GM12875 (cell line): ENCODE measurements around the gene TMSB10.
"Not testable (repeated sequence)": the region's sequence is repeated elsewhere in the genome, so short reads cannot be mapped to it uniquely, and the experiment has no call there.

Source experiments
- H3K4me3 ChIP-seq: one replicate; pipeline ENCODE4 v1.5.1; 2011; ENCODE audit warnings: low read depth, low read length, control low read depth
- CTCF ChIP-seq: IDR thresholded peaks from 2 replicates; pipeline ENCODE4 v1.5.1; 2011; ENCODE audit warnings: low read depth, mild to moderate bottlenecking, control low read depth, inconsistent platforms, low read length, moderate library complexity, borderline replicate concordance; ENCODE audit not compliant: insufficient read depth

TMSB10 gene

DNA sequence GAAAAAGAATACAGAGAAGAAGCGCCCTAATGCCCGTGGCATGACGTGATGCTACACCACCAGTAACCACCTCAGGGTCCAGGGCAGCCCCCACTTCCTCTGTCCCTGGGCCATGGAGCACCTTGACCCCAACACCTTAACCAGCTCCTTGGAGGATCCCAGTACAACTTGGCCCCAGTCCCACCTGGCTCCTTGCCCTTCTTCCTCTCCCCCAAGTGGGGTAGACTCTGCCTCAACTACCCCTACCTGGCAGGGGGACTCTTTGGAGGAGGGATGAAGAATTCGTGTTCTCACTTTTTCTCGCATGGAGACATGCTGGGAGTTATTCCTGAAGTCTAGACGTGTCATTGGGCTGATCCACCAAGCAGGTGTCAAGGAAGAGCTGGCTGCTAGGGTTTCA, 43.5 kb upstream of the TMSB10 start:
- TF ChIP-seq CTCF = no peak
- no peak overlapping the region for H3K4me3 ChIP-seq

DNA sequence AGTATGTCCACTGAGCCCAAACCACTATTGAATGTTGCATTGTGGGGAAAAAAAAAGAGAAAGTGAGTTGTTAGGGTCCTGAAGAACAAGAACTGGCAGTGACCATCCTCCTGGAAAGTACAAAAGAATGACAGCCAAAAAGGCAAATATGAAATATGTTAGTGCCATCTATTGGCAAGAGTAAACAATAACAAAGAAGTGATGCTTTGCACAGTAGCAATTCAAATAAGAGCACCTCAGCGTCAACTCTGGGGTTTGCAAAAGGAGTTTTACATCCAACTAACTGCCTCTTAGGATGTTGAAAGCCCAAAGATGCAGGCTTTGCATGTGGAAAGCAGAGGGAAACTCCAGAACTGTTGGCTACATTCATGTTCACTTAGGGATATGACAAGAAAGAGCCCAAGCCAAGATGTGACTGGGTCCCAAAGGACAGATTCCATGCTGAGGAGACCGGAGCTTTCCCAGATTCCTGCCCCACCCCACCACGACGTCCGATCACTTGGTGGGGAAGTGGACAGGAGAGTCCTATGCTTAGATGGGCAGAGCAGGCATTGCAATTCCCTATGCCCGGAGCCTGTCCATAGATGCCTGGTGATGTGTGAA, 40.2 kb upstream of the TMSB10 start:
- TF ChIP-seq CTCF = no peak; the same call in 1 of the 2 replicates
- no peak overlapping the region for H3K4me3 ChIP-seq

GRCh38 chr2:84866122-84866521, 39.3 kb upstream of the TMSB10 start:
- no peak for TF ChIP-seq CTCF
- no peak overlapping the region for H3K4me3 ChIP-seq

GRCh38 chr2:84868327-84868726, 37.1 kb upstream of the TMSB10 start:
- H3K4me3 ChIP-seq = not testable (repeated sequence)

DNA sequence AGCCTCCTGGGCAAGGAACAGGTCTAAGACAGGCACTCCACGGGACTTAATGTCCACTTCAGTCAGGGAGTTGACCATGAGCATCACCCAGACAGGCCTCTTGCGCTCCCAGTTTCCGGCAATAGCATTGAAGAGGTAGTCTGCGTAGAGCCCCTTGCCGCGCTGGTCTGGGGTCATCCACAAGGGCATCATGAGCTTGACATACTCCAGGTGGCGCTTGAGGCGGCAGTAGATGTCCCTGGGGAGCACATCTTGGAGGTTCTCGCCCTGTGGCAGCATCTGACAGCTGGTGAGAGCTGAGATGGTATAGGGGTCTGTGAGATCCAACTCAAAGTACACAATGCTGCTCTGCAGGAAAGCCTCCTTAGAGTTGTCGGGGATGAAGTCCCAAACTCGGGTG, 35.1 kb upstream of the TMSB10 start:
- H3K4me3 ChIP-seq = no peak overlapping the region
- peak; percentile 50; the same call in 1 of the 2 replicates for TF ChIP-seq CTCF

GRCh38 chr2:84872691-84873090, 32.8 kb upstream of the TMSB10 start:
- H3K4me3 ChIP-seq = not testable (repeated sequence)

- no peak overlapping the region for H3K4me3 ChIP-seq
- no peak for TF ChIP-seq CTCF
These were observed 32.1 kb upstream of the TMSB10 start for GRCh38 chr2:84873350-84873749.

- no peak overlapping the region for H3K4me3 ChIP-seq
- TF ChIP-seq CTCF = no peak
These were observed 30.9 kb upstream of the TMSB10 start for GRCh38 chr2:84874381-84875212.
